T47D (cell line): Measurements from ENCODE around the gene MEG3.

Experiments used
- DNase-seq, 2 experiments: peaks; one replicate each; pipeline versions ENCODE4 v3.0.0 to v3.0.0-alpha.2; 2011 to 2012; ENCODE audit warnings: low read depth in 1 of 2, low spot score in 1 of 2
- JUND ChIP-seq: IDR thresholded peaks from 2 replicates; pipeline ENCODE4 v1.6.1; 2012; ENCODE audit warnings: low read depth
- in situ Hi-C: cut with HindIII; loops from 2 replicates; pipeline ENCODE4 v1.10.0; 2016; ENCODE audit warnings: low sequenced_read_pairs, low pct_unique_long_range_greater_than_20kb

MEG3 gene

DNA sequence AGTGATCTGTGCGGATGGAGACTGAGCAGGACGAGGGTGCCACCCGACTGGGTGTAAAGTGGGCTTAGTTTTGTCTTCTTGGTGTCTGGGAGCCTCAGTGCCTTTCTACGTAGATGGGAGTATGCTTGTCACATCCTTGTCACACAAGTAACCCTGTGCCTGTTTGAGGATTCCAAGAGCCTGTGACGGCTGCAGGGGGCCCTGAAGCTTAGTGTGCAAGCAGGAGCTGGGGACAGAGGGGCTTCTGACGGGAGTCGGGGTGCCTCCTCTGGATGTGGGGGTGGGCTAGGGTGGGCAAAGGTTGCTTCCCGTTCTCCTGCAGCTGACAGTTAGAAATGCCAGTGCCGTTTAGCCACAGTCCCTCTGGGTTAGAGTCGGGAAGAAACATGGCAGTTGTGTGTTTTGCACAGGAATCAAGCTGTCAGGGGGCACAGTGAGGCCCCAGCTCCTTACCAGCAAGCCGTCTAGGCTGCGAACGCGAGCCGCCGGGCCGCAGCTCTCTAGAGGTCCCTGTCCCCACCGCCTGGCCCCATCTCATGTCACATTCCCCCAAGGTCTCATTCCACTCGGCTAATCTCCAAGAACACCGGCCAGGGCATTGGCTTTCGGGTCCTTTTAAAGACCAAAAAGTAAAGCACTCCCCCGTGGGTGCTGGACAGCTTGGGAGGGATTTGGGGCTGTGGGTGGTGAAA lies 70.6 kb downstream of the MEG3 start:
- in situ Hi-C loops = no loop called here
- TF ChIP-seq JUND = no peak
- DNase-seq = no peak

GRCh38 chr14:100898465-100898864 lies 72.5 kb downstream of the MEG3 start:
- DNase-seq = no peak
- no peak for TF ChIP-seq JUND
- in situ Hi-C loops = no loop called here

- no peak for TF ChIP-seq JUND
- no peak for DNase-seq
- in situ Hi-C loops = no loop called here
These were observed 73.3 kb downstream of the MEG3 start for GRCh38 chr14:100898935-100899883.

- TF ChIP-seq JUND = no peak
- in situ Hi-C loops = no loop called here
These were observed 74.2 kb downstream of the MEG3 start for GRCh38 chr14:100899884-100900771.

GRCh38 chr14:100900837-100901390 lies 75.0 kb downstream of the MEG3 start:
- in situ Hi-C loops = no loop called here
- no peak for TF ChIP-seq JUND
- peak in 1 of 2 experiments; percentile 48 for DNase-seq

More at GRCh38 chr14:100899884-100900771, 74.2 kb downstream of the MEG3 start:
- peak in 1 of 2 experiments; percentile 9 for DNase-seq

DNA sequence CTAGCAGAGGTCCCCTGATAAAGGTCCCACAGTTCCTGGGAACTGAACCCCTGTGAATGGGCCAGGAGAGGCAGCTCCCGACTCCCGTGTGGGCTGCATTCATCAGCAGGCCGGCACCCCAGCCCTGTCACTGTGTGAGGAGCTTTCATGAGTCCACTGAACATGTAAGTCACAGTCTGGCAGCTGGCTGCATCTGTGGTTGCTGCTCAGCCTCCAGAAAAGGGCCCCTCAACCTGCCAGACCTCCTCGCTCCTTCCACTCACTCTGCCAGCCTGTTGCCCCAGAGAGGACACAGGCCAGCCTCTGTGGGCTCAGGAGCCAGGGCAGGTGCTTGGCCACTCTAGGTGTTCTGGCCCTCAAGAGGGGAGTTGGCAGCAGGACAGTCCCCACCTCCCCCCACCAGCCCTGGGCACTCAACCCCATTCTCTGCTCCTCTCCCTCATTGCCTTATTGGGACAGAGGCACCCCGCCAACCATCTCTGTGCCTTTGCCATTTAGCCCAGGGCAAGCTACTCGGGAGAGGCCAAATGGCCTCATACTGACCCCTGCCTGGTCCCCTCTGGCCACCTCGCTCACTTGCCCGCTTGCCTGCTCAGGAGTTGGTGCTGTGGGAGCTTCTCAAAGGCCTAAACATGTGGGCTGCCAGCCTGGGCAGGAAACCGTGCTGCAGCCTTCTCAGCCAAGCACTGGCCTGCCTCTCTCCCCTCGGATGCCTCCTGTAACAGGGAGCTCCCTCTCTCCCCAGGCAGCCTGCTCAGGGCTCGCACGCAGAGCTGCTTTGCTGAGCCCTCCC lies 75.7 kb downstream of the MEG3 start:
- DNase-seq = no peak
- in situ Hi-C loops = no loop called here
- no peak for TF ChIP-seq JUND

DNA sequence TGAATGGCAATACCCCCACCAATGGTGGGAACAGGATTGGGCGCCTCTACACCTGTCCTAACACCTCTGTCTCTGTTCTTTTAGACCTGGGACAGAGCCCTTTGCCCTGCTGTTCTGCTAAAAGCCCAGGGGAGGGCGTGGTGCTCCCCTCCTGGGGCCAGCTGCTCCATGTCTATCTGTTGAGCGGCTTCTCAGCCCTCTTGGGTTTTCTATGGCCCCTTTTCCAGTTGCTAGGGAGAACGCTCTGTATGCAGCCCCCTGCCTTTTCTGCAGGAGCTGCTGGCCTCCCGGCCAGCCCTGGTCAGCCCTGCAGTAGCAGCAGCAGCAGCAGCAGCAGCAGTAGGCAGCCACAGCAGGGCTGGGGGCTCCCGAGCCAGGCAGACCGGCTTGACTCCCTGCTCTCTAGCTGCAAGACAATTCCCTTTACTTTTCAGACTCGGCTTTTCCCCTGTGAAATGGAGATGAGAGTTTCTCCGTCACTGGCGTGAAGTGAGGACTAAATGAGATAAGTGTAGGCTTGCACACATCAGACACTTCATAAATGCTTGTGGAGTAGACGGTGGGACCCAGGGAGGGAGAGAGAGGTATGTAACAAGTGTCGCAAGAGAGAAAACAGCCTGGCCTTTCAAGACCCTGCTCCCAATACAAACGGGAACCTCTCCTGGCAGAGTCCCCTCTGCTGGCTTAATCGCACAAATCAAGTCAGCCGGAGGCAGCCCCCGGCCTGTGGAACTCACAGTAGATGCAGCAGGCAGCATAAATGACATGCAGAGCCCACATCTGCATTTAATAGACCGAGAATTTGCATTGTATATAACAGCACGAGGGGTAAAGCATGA lies 76.6 kb downstream of the MEG3 start:
- TF ChIP-seq JUND = no peak
- in situ Hi-C loops = no loop called here

DNA sequence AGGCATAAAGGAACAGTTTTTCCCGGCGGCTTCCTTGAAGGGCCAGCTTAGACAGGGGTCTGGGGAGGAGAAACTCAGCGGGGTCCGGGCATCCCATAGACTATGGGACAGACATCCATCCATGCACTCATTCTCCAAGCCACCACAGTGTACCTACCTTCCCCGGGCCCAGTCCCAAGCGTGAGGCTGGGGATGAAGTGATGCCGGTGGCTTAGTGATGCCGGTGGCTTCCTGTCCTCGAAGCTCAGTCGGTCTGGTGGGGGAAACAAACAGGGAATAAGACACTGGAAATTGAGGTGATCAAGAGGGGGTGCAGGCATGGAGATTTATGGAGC lies 77.2 kb downstream of the MEG3 start:
- no peak for DNase-seq
- no peak for TF ChIP-seq JUND
- in situ Hi-C loops = no loop called here

More for the DNA sequence above, 76.6 kb downstream of the MEG3 start:
- DNase-seq = peak in 1 of 2 experiments; percentile 48

DNA sequence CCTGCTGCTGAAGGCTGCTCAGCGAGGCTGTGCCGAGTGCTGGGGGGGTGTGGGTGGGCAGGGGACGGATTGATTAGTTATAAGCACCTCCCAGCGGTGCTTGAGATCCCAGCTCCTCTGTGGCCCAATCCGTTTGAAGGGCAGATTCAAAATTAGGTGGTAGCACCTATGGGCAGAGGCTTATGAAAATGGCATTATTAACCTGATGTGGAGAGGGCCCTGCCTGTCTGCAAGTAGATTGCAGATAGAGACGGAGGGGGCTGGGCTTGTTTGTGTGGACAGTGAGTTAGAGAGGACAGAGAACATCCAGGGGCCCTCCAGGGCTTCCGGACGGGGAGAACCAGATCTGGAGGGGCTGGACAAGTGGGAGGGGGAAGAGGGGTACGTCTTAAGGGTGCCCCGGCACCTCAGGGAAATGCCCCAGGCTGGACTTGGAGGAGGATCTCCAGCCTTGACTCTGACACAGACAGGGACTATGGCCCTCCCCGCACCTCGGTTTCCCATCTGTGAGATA lies 77.8 kb downstream of the MEG3 start, which contains the start of gene RTL1:
TSS of gene RTL1 (minus strand) at position 51 of the 514 bp plus-strand sequence. CDS start 18,934 bp downstream, outside the sequence.
- TF ChIP-seq JUND = no peak
- in situ Hi-C loops = no loop called here
- DNase-seq = no peak

GRCh38 chr14:100904307-100905087 lies 78.6 kb downstream of the MEG3 start:
- no peak for TF ChIP-seq JUND
- in situ Hi-C loops = no loop called here
- DNase-seq = no peak
